ENCODE data around the gene TAMALIN.

Gene TAMALIN

GRCh38 chr12:52014567-52015530 is 8.1 kb downstream of the TAMALIN start:
- DNase-seq = no peak

- no peak for DNase-seq
Observed at GRCh38 chr12:52015532-52016041, 8.8 kb downstream of the TAMALIN start.

GRCh38 chr12:52018433-52019112 is 11.8 kb downstream of the TAMALIN start:
- no peak for DNase-seq

- no peak for DNase-seq
Observed at GRCh38 chr12:52019113-52019770, 12.5 kb downstream of the TAMALIN start.

- peak; percentile 52 for DNase-seq
Observed at GRCh38 chr12:52020539-52021336, 14.0 kb downstream of the TAMALIN start.

GRCh38 chr12:52022841-52023181 is 16.1 kb downstream of the TAMALIN start:
- DNase-seq = no peak

- DNase-seq = peak; percentile 73
Observed at GRCh38 chr12:52023182-52023975, 16.6 kb downstream of the TAMALIN start.

GRCh38 chr12:52023976-52024688 is 17.4 kb downstream of the TAMALIN start:
- no peak for DNase-seq

- no peak for DNase-seq
Observed at GRCh38 chr12:52024845-52025230, 18.1 kb downstream of the TAMALIN start.

- DNase-seq = no peak
Observed at GRCh38 chr12:52026263-52026662, 19.5 kb downstream of the TAMALIN start.

GRCh38 chr12:52027085-52027843 is 20.5 kb downstream of the TAMALIN start:
- no peak for DNase-seq

GRCh38 chr12:52029685-52030084 is 22.9 kb downstream of the TAMALIN start:
- DNase-seq = no peak

- no peak for DNase-seq
Observed at GRCh38 chr12:52032446-52032803, 25.7 kb downstream of the TAMALIN start.

GRCh38 chr12:52032804-52033445 is 26.2 kb downstream of the TAMALIN start:
- peak; percentile 97 for DNase-seq

GRCh38 chr12:52033446-52034140 is 26.8 kb downstream of the TAMALIN start:
- no peak for DNase-seq

- DNase-seq = no peak
Observed at GRCh38 chr12:52035190-52035589, 28.4 kb downstream of the TAMALIN start.

- no peak for DNase-seq
Observed at GRCh38 chr12:52035926-52036325, 29.2 kb downstream of the TAMALIN start.

- peak; percentile 76 for DNase-seq
Observed at GRCh38 chr12:52036587-52037171, 29.9 kb downstream of the TAMALIN start.
